ENCODE data around the gene LCOR.

- TF ChIP-seq POLR2A (IDR thresholded peaks at IDR 0.05) (no peak), POLR2AphosphoS5 (IDR thresholded peaks at IDR 0.05) (no peak), EP300 (IDR thresholded peaks at IDR 0.05) (no peak)
- TF ChIP-seq, protein P1, sequence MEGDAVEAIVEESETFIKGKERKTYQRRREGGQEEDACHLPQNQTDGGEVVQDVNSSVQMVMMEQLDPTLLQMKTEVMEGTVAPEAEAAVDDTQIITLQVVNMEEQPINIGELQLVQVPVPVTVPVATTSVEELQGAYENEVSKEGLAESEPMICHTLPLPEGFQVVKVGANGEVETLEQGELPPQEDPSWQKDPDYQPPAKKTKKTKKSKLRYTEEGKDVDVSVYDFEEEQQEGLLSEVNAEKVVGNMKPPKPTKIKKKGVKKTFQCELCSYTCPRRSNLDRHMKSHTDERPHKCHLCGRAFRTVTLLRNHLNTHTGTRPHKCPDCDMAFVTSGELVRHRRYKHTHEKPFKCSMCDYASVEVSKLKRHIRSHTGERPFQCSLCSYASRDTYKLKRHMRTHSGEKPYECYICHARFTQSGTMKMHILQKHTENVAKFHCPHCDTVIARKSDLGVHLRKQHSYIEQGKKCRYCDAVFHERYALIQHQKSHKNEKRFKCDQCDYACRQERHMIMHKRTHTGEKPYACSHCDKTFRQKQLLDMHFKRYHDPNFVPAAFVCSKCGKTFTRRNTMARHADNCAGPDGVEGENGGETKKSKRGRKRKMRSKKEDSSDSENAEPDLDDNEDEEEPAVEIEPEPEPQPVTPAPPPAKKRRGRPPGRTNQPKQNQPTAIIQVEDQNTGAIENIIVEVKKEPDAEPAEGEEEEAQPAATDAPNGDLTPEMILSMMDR (IDR thresholded peaks at IDR 0.05): no peak
Observed at GRCh38 chr10:96921655-96922054, 89.6 kb downstream of the LCOR start.

Data from suprapubic skin (tissue), 4 donors.